Measurements from ENCODE around the gene VAV3. TPM values are rescaled to one million over a fixed set of nuclear protein-coding genes. Genes with fewer than 3 reads are reported as not detected.

The VAV3 gene
- total and polyA plus RNA-seq, 5 experiments from 2014 or later = 2.2 to 13.1 (median 2.9) TPM

- H3K4me3 Mint-ChIP-seq = no peak overlapping the region
- no peaks in the 10 kb centered on the region for H3K36me3 Mint-ChIP-seq
- ATAC-seq = peak; percentile 64 to 72
- H3K4me1 Mint-ChIP-seq = peaks cover 7 to 63% (median 24%) of the 10 kb centered on the region in 4 donors
- no peaks in the 10 kb centered on the region for H3K27me3 Mint-ChIP-seq
- H3K9me3 Mint-ChIP-seq = peaks cover 0 to 4% (median 0%) of the 10 kb centered on the region in 9 donors
- no peak for DNase-seq
- peak overlapping the region in 2 of 10 donors; percentile 44 to 61 for H3K27ac Mint-ChIP-seq
- POLR2A ChIA-PET = interaction anchor here (1.5 kb wide), 1 partner anchor 49 kb away, joined by 5 read pairs; no protein-coding TSS in a partner anchor
These were observed 169.5 kb downstream of the VAV3 start for GRCh38 chr1:107795441-107795840.

GRCh38 chr1:107794571-107794970 lies 170.4 kb downstream of the VAV3 start:
- DNase-seq = no peak
- no peak overlapping the region for H3K4me3 Mint-ChIP-seq
- peaks cover 10 to 66% (median 27%) of the 10 kb centered on the region in 4 donors for H3K4me1 Mint-ChIP-seq
- ATAC-seq = no peak
- no peaks in the 10 kb centered on the region for H3K9me3 Mint-ChIP-seq
- H3K36me3 Mint-ChIP-seq = no peaks in the 10 kb centered on the region
- POLR2A ChIA-PET = interaction anchor here (1.5 kb wide), 1 partner anchor 49 kb away, joined by 5 read pairs; no protein-coding TSS in a partner anchor
- H3K27ac Mint-ChIP-seq = peak overlapping the region in 2 of 10 donors; percentile 11 to 21
- no peaks in the 10 kb centered on the region for H3K27me3 Mint-ChIP-seq

DNA sequence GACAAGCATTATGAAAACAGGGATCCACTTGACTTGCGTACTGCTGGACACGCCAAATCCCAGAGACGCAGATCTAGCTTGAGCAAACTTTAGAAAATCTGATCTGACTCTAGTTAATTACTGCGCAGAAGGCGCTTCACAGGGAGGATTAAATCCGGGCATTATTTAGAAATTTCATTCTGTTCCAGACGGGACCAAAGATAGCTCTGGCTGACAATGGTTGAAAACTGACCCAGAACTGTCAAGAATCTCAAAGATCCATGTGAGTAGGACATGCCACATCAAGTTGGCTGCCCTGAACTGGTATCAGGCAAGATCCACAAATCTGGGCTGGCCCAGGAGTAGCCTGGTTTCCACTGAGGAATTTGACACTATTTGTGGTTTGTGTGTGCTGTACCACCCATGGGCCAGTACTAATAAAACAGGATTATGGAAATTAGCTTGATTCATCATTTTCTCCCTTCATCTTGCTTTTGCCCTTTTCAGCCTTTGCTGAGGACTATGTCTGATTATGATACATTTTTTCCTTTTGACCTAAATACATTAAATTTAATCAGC lies 171.0 kb downstream of the VAV3 start:
- ATAC-seq = no peak
- peaks cover 12 to 70% (median 32%) of the 10 kb centered on the region in 4 donors for H3K4me1 Mint-ChIP-seq
- peak overlapping the region in 2 of 10 donors; percentile 4 to 33 for H3K27ac Mint-ChIP-seq
- H3K36me3 Mint-ChIP-seq = no peaks in the 10 kb centered on the region
- H3K27me3 Mint-ChIP-seq = no peaks in the 10 kb centered on the region
- H3K4me3 Mint-ChIP-seq = no peak overlapping the region
- H3K9me3 Mint-ChIP-seq = no peaks in the 10 kb centered on the region
- POLR2A ChIA-PET = interaction anchor here (1.5 kb wide), 1 partner anchor 50 kb away, joined by 5 read pairs; no protein-coding TSS in a partner anchor
- DNase-seq = no peak

- DNase-seq = no peak
- ATAC-seq = peak in 1 of 2 donors; percentile 15
- H3K9me3 Mint-ChIP-seq = no peaks in the 10 kb centered on the region
- H3K4me1 Mint-ChIP-seq = peaks cover 30 to 84% (median 58%) of the 10 kb centered on the region in 4 donors
- POLR2A ChIA-PET = no interaction called here
- H3K27me3 Mint-ChIP-seq = no peaks in the 10 kb centered on the region
- no peaks in the 10 kb centered on the region for H3K36me3 Mint-ChIP-seq
- H3K27ac Mint-ChIP-seq = peak overlapping the region in 6 of 10 donors; percentile 5 to 47 (median 22)
- H3K4me3 Mint-ChIP-seq = no peak overlapping the region
These were observed 173.6 kb downstream of the VAV3 start for GRCh38 chr1:107791348-107791747.

- POLR2A ChIA-PET = no interaction called here
- no peak overlapping the region for H3K4me3 Mint-ChIP-seq
- H3K27me3 Mint-ChIP-seq = no peaks in the 10 kb centered on the region
- H3K36me3 Mint-ChIP-seq = no peaks in the 10 kb centered on the region
- peak overlapping the region in 6 of 10 donors; percentile 11 to 62 (median 41) for H3K27ac Mint-ChIP-seq
- DNase-seq (no peak), ATAC-seq (no peak)
- H3K4me1 Mint-ChIP-seq = peaks cover 31 to 85% (median 58%) of the 10 kb centered on the region in 4 donors
- no peaks in the 10 kb centered on the region for H3K9me3 Mint-ChIP-seq
These were observed 175.0 kb downstream of the VAV3 start for GRCh38 chr1:107789817-107790524.

- ATAC-seq (no peak), DNase-seq (no peak)
- peaks cover 29 to 82% (median 64%) of the 10 kb centered on the region in 4 donors for H3K4me1 Mint-ChIP-seq
- H3K36me3 Mint-ChIP-seq = no peaks in the 10 kb centered on the region
- POLR2A ChIA-PET = interaction anchor here (0.6 kb wide), 1 partner anchor 149 kb away, joined by 3 read pairs; no protein-coding TSS in a partner anchor
- H3K27ac Mint-ChIP-seq = peak overlapping the region; percentile 23 to 97 (median 92)
- H3K9me3 Mint-ChIP-seq = no peaks in the 10 kb centered on the region
- H3K4me3 Mint-ChIP-seq = peak overlapping the region in 3 of 10 donors; percentile 1 to 15 (median 6)
- H3K27me3 Mint-ChIP-seq = no peaks in the 10 kb centered on the region
These were observed 176.5 kb downstream of the VAV3 start for GRCh38 chr1:107788206-107789202.

GRCh38 chr1:107787299-107787698 lies 177.7 kb downstream of the VAV3 start:
- no peaks in the 10 kb centered on the region for H3K36me3 Mint-ChIP-seq
- peak overlapping the region in 9 of 10 donors; percentile 57 to 82 (median 77) for H3K4me3 Mint-ChIP-seq
- peaks cover 29 to 84% (median 64%) of the 10 kb centered on the region in 4 donors for H3K4me1 Mint-ChIP-seq
- no peak for ATAC-seq
- peak overlapping the region; percentile 89 to 97 (median 94) for H3K27ac Mint-ChIP-seq
- DNase-seq = peak in 4 of 10 donors; percentile 14 to 26 (median 22)
- H3K27me3 Mint-ChIP-seq = no peaks in the 10 kb centered on the region
- POLR2A ChIA-PET = interaction anchor here (2.2 kb wide), 1 partner anchor 177 kb away, joined by 7 read pairs; the partner anchor contains the start of gene VAV3
- no peaks in the 10 kb centered on the region for H3K9me3 Mint-ChIP-seq

DNA sequence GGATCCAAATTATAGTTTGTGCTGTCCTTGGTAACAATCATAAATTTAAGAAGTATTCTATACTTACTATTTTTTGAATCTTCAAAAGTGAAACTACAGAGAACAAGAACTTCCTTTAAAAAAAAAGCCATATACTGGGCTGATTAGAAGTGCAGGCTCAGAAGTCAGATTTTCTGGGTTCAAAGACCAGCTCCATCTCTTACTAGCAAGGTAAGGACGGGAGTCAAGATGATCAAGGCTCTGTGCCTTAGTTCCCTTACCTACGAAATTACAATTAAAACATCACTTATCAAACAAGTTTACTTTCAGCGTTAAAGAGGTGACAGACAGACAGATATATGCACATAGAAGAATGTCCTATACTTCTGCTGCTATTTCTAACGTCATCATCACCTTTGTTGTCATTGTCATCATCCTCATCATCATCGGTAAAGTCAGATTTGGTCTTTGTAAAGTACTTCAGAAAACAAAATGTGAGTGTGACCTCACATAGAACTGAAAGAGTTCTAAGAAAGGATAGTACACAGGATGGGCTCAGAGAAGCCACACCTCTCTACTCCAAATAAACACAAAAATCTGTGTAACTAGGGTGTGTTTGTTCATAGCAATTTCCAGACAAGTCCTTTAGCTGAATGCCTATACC lies 178.7 kb downstream of the VAV3 start:
- DNase-seq (peak in 4 of 10 donors; percentile 51 to 77 (median 68)), ATAC-seq (peak; percentile 69 to 87)
- H3K4me3 Mint-ChIP-seq = peak overlapping the region; percentile 54 to 82 (median 74)
- H3K36me3 Mint-ChIP-seq = no peaks in the 10 kb centered on the region
- no peaks in the 10 kb centered on the region for H3K9me3 Mint-ChIP-seq
- peak overlapping the region; percentile 89 to 97 (median 94) for H3K27ac Mint-ChIP-seq
- H3K4me1 Mint-ChIP-seq = peaks cover 28 to 80% (median 63%) of the 10 kb centered on the region in 4 donors
- no peaks in the 10 kb centered on the region for H3K27me3 Mint-ChIP-seq
- POLR2A ChIA-PET = interaction anchor here (0.7 to 2.2 kb wide), 2 partner anchors 17 to 178 kb away, joined by 3 to 7 read pairs; partner anchors contain the start of gene VAV3

GRCh38 chr1:107785496-107786202 lies 179.3 kb downstream of the VAV3 start:
- H3K9me3 Mint-ChIP-seq = no peaks in the 10 kb centered on the region
- no peaks in the 10 kb centered on the region for H3K36me3 Mint-ChIP-seq
- POLR2A ChIA-PET = interaction anchor here (0.6 to 2.2 kb wide), 3 partner anchors 18 to 422 kb away, joined by 3 to 7 read pairs (median 3); partner anchors contain the start of gene VAV3

DNA sequence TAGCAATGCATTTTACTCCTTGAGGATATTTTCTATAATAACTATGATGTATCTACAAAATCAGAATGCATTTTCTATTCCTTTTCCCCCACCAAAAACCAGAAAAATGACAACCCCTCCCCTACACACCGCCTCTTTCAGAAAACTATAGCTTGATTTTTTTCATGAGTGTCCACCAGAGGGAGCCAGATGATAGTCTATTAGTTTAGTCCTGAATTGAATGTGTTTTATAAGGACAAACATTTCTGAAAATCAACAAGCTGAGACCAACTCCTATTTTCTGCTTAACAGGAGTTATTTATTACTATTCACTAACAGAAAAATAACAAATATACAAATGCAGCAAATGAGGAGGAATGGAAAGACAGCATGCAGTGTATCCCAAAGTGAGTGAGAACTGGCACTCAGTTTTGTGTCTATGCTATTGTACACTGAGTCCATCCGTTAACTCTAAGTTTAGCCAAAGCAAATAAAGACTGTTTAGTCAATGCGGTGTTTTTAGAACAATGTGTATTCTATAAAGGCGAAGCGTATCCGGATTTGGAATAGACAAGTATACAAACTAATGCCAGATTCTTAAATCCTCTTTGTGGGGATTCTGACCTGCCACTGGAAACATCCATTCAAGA lies 182.6 kb downstream of the VAV3 start:
- no peaks in the 10 kb centered on the region for H3K36me3 Mint-ChIP-seq
- H3K4me3 Mint-ChIP-seq = no peak overlapping the region
- no peak overlapping the region for H3K27ac Mint-ChIP-seq
- no peaks in the 10 kb centered on the region for H3K27me3 Mint-ChIP-seq
- POLR2A ChIA-PET = interaction anchor here (2.0 to 2.6 kb wide), 2 partner anchors 343 to 345 kb away, joined by 6 to 18 read pairs; no protein-coding TSS in a partner anchor
- H3K9me3 Mint-ChIP-seq = no peaks in the 10 kb centered on the region
- peaks cover 9 to 47% (median 34%) of the 10 kb centered on the region in 4 donors for H3K4me1 Mint-ChIP-seq
- ATAC-seq = no peak
- DNase-seq = peak in 8 of 10 donors; percentile 31 to 83 (median 62)

More at GRCh38 chr1:107785496-107786202, 179.3 kb downstream of the VAV3 start:
- Mint-ChIP-seq H3K4me3 (peak overlapping the region; percentile 54 to 82 (median 74)), H3K4me1 (peaks cover 27 to 74% (median 58%) of the 10 kb centered on the region in 4 donors), H3K27me3 (no peaks in the 10 kb centered on the region), H3K27ac (peak overlapping the region; percentile 89 to 97 (median 94))
- DNase-seq (peak in 1 of 10 donors; percentile 30), ATAC-seq (peak; percentile 21 to 35)
